MM.1S (cell line): ENCODE results near the gene ATP2A3.

Source experiments
- EZH2 ChIP-seq: fragments of 300-600 bp; sonication (generic); optimal IDR thresholded peaks from 2 replicates; pipeline ENCODE3; 2017; ENCODE audit warnings: low read depth, mild to moderate bottlenecking, antibody characterized with exemption, low read length, mixed read lengths
- EZH2phosphoT487 ChIP-seq: fragments of 300-600 bp; sonication (generic); IDR thresholded peaks from 2 replicates; pipeline ENCODE4 v1.6.1; 2018; ENCODE audit warnings: antibody characterized with exemption, low read length
- TF ChIP-seq, protein P1 (sequence below): fragments of 300-600 bp; sonication (generic); IDR thresholded peaks from 2 replicates; pipeline ENCODE4 v1.5.1; 2016; ENCODE audit warnings: antibody characterized with exemption, low read length, mixed read lengths

DNA sequence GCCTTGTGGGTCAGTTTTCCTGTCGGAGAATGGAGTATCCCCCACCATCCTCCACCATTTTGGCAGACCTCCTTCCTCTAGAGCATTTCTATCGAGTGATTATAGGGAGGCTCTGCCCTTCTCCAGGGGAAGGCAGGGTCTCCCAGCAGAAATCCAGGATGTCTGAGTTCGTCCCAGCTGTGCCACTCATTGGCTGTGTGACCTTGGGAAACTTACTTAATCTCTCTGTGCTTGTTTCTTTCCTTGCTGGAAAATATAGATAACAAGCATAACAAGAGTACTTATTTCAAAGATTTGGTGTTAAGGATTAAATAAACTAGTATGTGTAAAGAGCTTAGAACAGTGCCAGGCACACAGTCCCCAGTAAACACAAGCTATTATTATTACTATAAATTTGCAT, 14.8 kb downstream of the ATP2A3 start:
- TF ChIP-seq, protein P1, sequence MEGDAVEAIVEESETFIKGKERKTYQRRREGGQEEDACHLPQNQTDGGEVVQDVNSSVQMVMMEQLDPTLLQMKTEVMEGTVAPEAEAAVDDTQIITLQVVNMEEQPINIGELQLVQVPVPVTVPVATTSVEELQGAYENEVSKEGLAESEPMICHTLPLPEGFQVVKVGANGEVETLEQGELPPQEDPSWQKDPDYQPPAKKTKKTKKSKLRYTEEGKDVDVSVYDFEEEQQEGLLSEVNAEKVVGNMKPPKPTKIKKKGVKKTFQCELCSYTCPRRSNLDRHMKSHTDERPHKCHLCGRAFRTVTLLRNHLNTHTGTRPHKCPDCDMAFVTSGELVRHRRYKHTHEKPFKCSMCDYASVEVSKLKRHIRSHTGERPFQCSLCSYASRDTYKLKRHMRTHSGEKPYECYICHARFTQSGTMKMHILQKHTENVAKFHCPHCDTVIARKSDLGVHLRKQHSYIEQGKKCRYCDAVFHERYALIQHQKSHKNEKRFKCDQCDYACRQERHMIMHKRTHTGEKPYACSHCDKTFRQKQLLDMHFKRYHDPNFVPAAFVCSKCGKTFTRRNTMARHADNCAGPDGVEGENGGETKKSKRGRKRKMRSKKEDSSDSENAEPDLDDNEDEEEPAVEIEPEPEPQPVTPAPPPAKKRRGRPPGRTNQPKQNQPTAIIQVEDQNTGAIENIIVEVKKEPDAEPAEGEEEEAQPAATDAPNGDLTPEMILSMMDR, result no peak
- TF ChIP-seq EZH2phosphoT487 (no peak), EZH2 (no peak)
